Measurements from ENCODE around the gene TOX3. TPM values are rescaled to one million over a fixed set of nuclear protein-coding genes. Genes with fewer than 3 reads are reported as not detected.

Gene TOX3
- total RNA-seq, 1 donor from 2014 or later = under 0.01 TPM

- Histone ChIP-seq H3K4me3 (ENCODE audit: low read depth, low read length) (no peak overlapping the region), H3K27me3 (ENCODE audit: control insufficient read depth, insufficient read depth, low read length) (no peaks in the 10 kb centered on the region), H3K36me3 (ENCODE audit: control insufficient read depth, insufficient read depth, low read length) (no peaks in the 10 kb centered on the region)
- FAIRE-seq (no peak), DNase-seq (ENCODE audit: low read depth) (no peak)
- no peak for TF ChIP-seq CTCF (IDR thresholded peaks at IDR 0.05; ENCODE audit: insufficient read depth, low read length, severe bottlenecking)
These were observed 110.3 kb downstream of the TOX3 start for GRCh38 chr16:52436339-52437276.

GRCh38 chr16:52434224-52434623 is 112.7 kb downstream of the TOX3 start:
- DNase-seq (ENCODE audit: low read depth) (no peak), FAIRE-seq (no peak)
- TF ChIP-seq CTCF (IDR thresholded peaks at IDR 0.05; ENCODE audit: insufficient read depth, low read length, severe bottlenecking) = no peak
- no peak overlapping the region for H3K4me3 ChIP-seq (ENCODE audit: low read depth, low read length)
- no peaks in the 10 kb centered on the region for H3K36me3 ChIP-seq (ENCODE audit: control insufficient read depth, insufficient read depth, low read length)
- no peaks in the 10 kb centered on the region for H3K27me3 ChIP-seq (ENCODE audit: control insufficient read depth, insufficient read depth, low read length)

GRCh38 chr16:52433643-52434042 is 113.3 kb downstream of the TOX3 start:
- FAIRE-seq (no peak), DNase-seq (ENCODE audit: low read depth) (no peak)
- TF ChIP-seq CTCF (IDR thresholded peaks at IDR 0.05; ENCODE audit: insufficient read depth, low read length, severe bottlenecking) = no peak
- H3K36me3 ChIP-seq (ENCODE audit: control insufficient read depth, insufficient read depth, low read length) = no peaks in the 10 kb centered on the region
- H3K27me3 ChIP-seq (ENCODE audit: control insufficient read depth, insufficient read depth, low read length) = no peaks in the 10 kb centered on the region
- no peak overlapping the region for H3K4me3 ChIP-seq (ENCODE audit: low read depth, low read length)

- H3K27me3 ChIP-seq (ENCODE audit: control insufficient read depth, insufficient read depth, low read length) = no peaks in the 10 kb centered on the region
- no peak overlapping the region for H3K4me3 ChIP-seq (ENCODE audit: low read depth, low read length)
- no peak for TF ChIP-seq CTCF (IDR thresholded peaks at IDR 0.05; ENCODE audit: insufficient read depth, low read length, severe bottlenecking)
- no peak for DNase-seq (ENCODE audit: low read depth)
- FAIRE-seq = no peak
- H3K36me3 ChIP-seq (ENCODE audit: control insufficient read depth, insufficient read depth, low read length) = no peaks in the 10 kb centered on the region
These were observed 122.4 kb downstream of the TOX3 start for GRCh38 chr16:52424591-52424990.

- FAIRE-seq (no peak), DNase-seq (ENCODE audit: low read depth) (no peak)
- TF ChIP-seq CTCF (IDR thresholded peaks at IDR 0.05; ENCODE audit: insufficient read depth, low read length, severe bottlenecking) = no peak
- no peaks in the 10 kb centered on the region for H3K36me3 ChIP-seq (ENCODE audit: control insufficient read depth, insufficient read depth, low read length)
- no peak overlapping the region for H3K4me3 ChIP-seq (ENCODE audit: low read depth, low read length)
- no peaks in the 10 kb centered on the region for H3K27me3 ChIP-seq (ENCODE audit: control insufficient read depth, insufficient read depth, low read length)
These were observed 124.6 kb downstream of the TOX3 start for GRCh38 chr16:52422307-52422706.
